SK-N-MC (cell line): ENCODE data around the gene GALNT14.

Experiments used
- EZH2 ChIP-seq: fragments of 200-600 bp; sonication (generic); IDR thresholded peaks from one replicate; pipeline ENCODE4 v1.6.1; 2017; ENCODE audit warnings: antibody characterized with exemption
- POLR2AphosphoS5 ChIP-seq: IDR thresholded peaks from 2 replicates; pipeline ENCODE4 v1.6.1; 2012; ENCODE audit warnings: mild to moderate bottlenecking, low read depth, low read length, borderline replicate concordance

GRCh38 chr2:31137211-31138036, 816 bp downstream of the GALNT14 start:
- TF ChIP-seq POLR2AphosphoS5: no peak
- no peak for TF ChIP-seq EZH2
